ENCODE data around the gene ACTL6A.
A peak's percentile ranks its signal among the peaks of the same experiment; 100 is the strongest.

DNA sequence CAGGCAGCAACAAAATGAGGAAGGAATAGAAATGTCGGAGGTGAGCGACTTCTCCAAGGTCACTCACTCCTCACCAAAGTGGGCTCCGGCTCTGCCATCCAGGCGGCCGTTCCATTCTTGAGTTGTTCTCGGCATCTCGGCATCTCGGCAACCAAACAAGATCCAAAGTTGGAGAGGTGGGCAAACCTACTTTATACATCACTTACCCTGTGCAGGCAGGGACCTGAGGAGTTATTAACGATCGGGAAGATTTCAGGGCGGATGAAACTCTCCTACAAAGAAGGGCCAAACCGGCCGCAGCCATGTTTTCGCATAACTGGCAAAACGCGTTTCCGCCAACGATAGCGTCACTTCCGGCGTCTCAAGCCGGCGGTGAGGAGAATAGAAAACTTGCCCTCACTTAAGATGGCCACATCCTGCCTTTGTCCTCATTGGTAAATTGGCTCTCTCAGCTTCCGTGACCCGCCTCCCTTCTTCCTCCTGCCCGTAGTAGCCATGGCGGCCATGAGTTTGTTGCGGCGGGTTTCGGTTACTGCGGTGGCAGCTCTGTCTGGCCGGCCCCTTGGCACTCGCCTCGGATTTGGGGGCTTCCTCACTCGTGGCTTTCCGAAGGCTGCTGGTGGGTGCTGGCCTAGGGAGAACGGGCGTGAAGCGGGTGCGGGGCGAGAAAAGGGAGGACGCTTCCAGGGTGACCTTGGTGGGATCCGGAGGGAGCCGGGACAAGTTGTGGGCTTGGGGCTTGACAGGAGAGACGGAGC lies 41.8 kb downstream of the ACTL6A start, which contains the start of the genes MRPL47 and NDUFB5:
- TF ChIP-seq, protein P1, sequence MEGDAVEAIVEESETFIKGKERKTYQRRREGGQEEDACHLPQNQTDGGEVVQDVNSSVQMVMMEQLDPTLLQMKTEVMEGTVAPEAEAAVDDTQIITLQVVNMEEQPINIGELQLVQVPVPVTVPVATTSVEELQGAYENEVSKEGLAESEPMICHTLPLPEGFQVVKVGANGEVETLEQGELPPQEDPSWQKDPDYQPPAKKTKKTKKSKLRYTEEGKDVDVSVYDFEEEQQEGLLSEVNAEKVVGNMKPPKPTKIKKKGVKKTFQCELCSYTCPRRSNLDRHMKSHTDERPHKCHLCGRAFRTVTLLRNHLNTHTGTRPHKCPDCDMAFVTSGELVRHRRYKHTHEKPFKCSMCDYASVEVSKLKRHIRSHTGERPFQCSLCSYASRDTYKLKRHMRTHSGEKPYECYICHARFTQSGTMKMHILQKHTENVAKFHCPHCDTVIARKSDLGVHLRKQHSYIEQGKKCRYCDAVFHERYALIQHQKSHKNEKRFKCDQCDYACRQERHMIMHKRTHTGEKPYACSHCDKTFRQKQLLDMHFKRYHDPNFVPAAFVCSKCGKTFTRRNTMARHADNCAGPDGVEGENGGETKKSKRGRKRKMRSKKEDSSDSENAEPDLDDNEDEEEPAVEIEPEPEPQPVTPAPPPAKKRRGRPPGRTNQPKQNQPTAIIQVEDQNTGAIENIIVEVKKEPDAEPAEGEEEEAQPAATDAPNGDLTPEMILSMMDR (IDR thresholded peaks at IDR 0.05) = no peak
- TF ChIP-seq EZH2 (IDR thresholded peaks at IDR 0.05) = peak; percentile 66
